GM12875 (cell line): ENCODE measurements around the gene ENDOG.

ENCODE experiments used
- H3K4me3 ChIP-seq: one replicate; pipeline ENCODE4 v1.5.1; 2011; ENCODE audit warnings: low read depth, low read length, control low read depth
- CTCF ChIP-seq: IDR thresholded peaks from 2 replicates; pipeline ENCODE4 v1.5.1; 2011; ENCODE audit warnings: low read depth, mild to moderate bottlenecking, control low read depth, inconsistent platforms, low read length, moderate library complexity, borderline replicate concordance; ENCODE audit not compliant: insufficient read depth

Gene ENDOG

GRCh38 chr9:128818839-128819715 lies 777 bp downstream of the ENDOG start:
- TF ChIP-seq CTCF, result no peak
- peak overlapping the region; percentile 58 for H3K4me3 ChIP-seq

- H3K4me3 ChIP-seq, result no peak overlapping the region
- no peak for TF ChIP-seq CTCF
Measured at GRCh38 chr9:128819716-128820664, 1.7 kb downstream of the ENDOG start.

GRCh38 chr9:128820665-128821583 lies 2.6 kb downstream of the ENDOG start:
- H3K4me3 ChIP-seq, result no peak overlapping the region
- no peak for TF ChIP-seq CTCF

- no peak for TF ChIP-seq CTCF
- H3K4me3 ChIP-seq, result no peak overlapping the region
Measured at GRCh38 chr9:128821584-128822406, 3.5 kb downstream of the ENDOG start.

GRCh38 chr9:128822407-128823042 lies 4.2 kb downstream of the ENDOG start:
- no peak overlapping the region for H3K4me3 ChIP-seq
- no peak for TF ChIP-seq CTCF
